Endothelial cell of umbilical vein (primary cell): ENCODE results near the gene MID1. TPM values are rescaled to one million over a fixed set of nuclear protein-coding genes. Genes with fewer than 3 reads are reported as not detected.

ENCODE experiments used
- BruUV-seq: library from RNA; stranded (reverse); fragments of 400-500 nt; replicated peaks from 2 replicates; lab custom pipeline; 2021; lab: Mats Ljungman, UMichigan
- CTCF ChIA-PET: fragments of 300-600, 350-600 bp; sonication (Branson Sonifier 250); formaldehyde crosslinking; loops from one replicate; lab custom pipeline; 2021; ENCODE audit warnings: antibody characterized with exemption, inconsistent platforms; lab: Charles Lee
- POLR2A ChIA-PET: fragments of 300-600, 350-600 bp; sonication (Branson Sonifier 250); formaldehyde crosslinking; loops from one replicate; lab custom pipeline; 2021; ENCODE audit warnings: antibody characterized with exemption, inconsistent platforms; lab: Charles Lee
- DNase-seq: peaks from one replicate; pipeline ENCODE4 v3.0.0-alpha.2; 2011; ENCODE audit warnings: low read depth, low spot score
- FAIRE-seq: peaks from 2 replicates; lab custom pipeline; 2011; peaks lifted over from hg19 to GRCh38; lab: Jason Lieb, UNC
- H2AFZ ChIP-seq: 2 replicates; pipeline ENCODE4 v1.6.0; 2012; ENCODE audit warnings: low read depth, low read length, control low read depth, inconsistent platforms
- H3K27ac ChIP-seq: 2 replicates; pipeline ENCODE4 v1.5.1; 2011; ENCODE audit warnings: low read depth, mild to moderate bottlenecking, control low read depth, low read length, moderate library complexity; ENCODE audit not compliant: insufficient read depth
- H3K27me3 ChIP-seq, 2 experiments: 2 replicates each; pipeline versions ENCODE4 v1.6.0 to v1.6.1; 2011; ENCODE audit warnings: low read length in 2 of 2, mixed read lengths in 1 of 2; ENCODE audit not compliant: control insufficient read depth in 2 of 2, insufficient read depth in 2 of 2
- H3K36me3 ChIP-seq, 2 experiments: 2 replicates in 1 of 2; 3 replicates in 1 of 2; pipeline ENCODE4 v1.5.1; 2011; ENCODE audit warnings: low read length in 2 of 2, mild to moderate bottlenecking in 1 of 2, moderate library complexity in 1 of 2; ENCODE audit not compliant: control insufficient read depth in 2 of 2, insufficient read depth in 2 of 2; ENCODE audit errors: extremely low read depth in 1 of 2
- H3K4me1 ChIP-seq: 3 replicates; pipeline ENCODE4 v1.5.1; 2011; ENCODE audit warnings: mild to moderate bottlenecking, low read length; ENCODE audit not compliant: control insufficient read depth, insufficient read depth; ENCODE audit errors: extremely low read depth
- H3K4me2 ChIP-seq: 2 replicates; pipeline ENCODE4 v1.6.1; 2011; ENCODE audit warnings: low read length, control low read depth, mixed read lengths; ENCODE audit not compliant: insufficient read depth
- H3K4me3 ChIP-seq, 3 experiments: fragments of 200-600 bp in 1 of 3; sonication (generic), shearing (Covaris generic) in 1 of 3; replicated peaks in 1 of 3; 2 replicates each; pipeline ENCODE4 v1.5.1; 2011 to 2016; ENCODE audit warnings: control low read depth in 3 of 3, low read length in 3 of 3, mild to moderate bottlenecking in 2 of 3, inconsistent platforms in 1 of 3, low read depth in 1 of 3, moderate library complexity in 1 of 3; ENCODE audit not compliant: insufficient read depth in 1 of 3
- H3K79me2 ChIP-seq: 2 replicates; pipeline ENCODE4 v1.6.0; 2012; ENCODE audit warnings: low read length, inconsistent platforms; ENCODE audit not compliant: control insufficient read depth, insufficient read depth
- H3K9ac ChIP-seq: replicated peaks from 2 replicates; pipeline ENCODE3; 2011; ENCODE audit warnings: low read length, control low read depth; ENCODE audit not compliant: insufficient read depth; ENCODE audit errors: extremely low read depth
- H3K9me1 ChIP-seq: replicated peaks from 3 replicates; pipeline ENCODE4 v1.6.0; 2011; ENCODE audit warnings: mild to moderate bottlenecking, low read length; ENCODE audit not compliant: control insufficient read depth, insufficient read depth; ENCODE audit errors: extremely low read depth
- H3K9me3 ChIP-seq: replicated peaks from 2 replicates; pipeline ENCODE4 v1.5.1; 2012; ENCODE audit warnings: low read length, inconsistent platforms; ENCODE audit not compliant: control insufficient read depth, insufficient read depth
- H4K20me1 ChIP-seq: replicated peaks from 2 replicates; pipeline ENCODE3; 2011; ENCODE audit warnings: mild to moderate bottlenecking, low read length; ENCODE audit not compliant: control insufficient read depth, insufficient read depth; ENCODE audit errors: extremely low read depth
- CTCF ChIP-seq, 2 donors: IDR thresholded peaks; 1 replicate in 1 of 2; 2 replicates in 1 of 2; pipeline ENCODE4 v1.5.1; 2011; ENCODE audit warnings: low read length in 2 of 2, mild to moderate bottlenecking in 2 of 2, moderate library complexity in 2 of 2, control low read depth in 1 of 2, inconsistent platforms in 1 of 2, low read depth in 1 of 2; ENCODE audit not compliant: insufficient read depth in 1 of 2; ENCODE audit errors: extremely low read depth in 1 of 2
- EZH2 ChIP-seq: IDR thresholded peaks from 2 replicates; pipeline ENCODE4 v1.6.1; 2012; ENCODE audit warnings: borderline replicate concordance, low read depth, mild to moderate bottlenecking, moderate library complexity, low read length, inconsistent platforms; ENCODE audit not compliant: severe bottlenecking
- FOS ChIP-seq: IDR thresholded peaks from 2 replicates; pipeline ENCODE4 v1.6.1; 2011; ENCODE audit warnings: mild to moderate bottlenecking, low read length, moderate library complexity, borderline replicate concordance; ENCODE audit not compliant: insufficient read depth
- GATA2 ChIP-seq: IDR thresholded peaks from 2 replicates; pipeline ENCODE4 v1.7.0; 2011; ENCODE audit warnings: low read depth, mild to moderate bottlenecking, moderate library complexity, mixed read lengths, low read length; ENCODE audit not compliant: insufficient read length, insufficient read depth
- JUN ChIP-seq: IDR thresholded peaks from 2 replicates; pipeline ENCODE4 v1.6.1; 2011; ENCODE audit warnings: borderline replicate concordance, low read depth; ENCODE audit not compliant: insufficient read length, insufficient read depth
- MYC ChIP-seq: IDR thresholded peaks from one replicate; pipeline ENCODE4 v1.6.1; 2011; ENCODE audit warnings: mild to moderate bottlenecking, low read depth, low read length
- POLR2A ChIP-seq: IDR thresholded peaks from 2 replicates; pipeline ENCODE4 v1.6.1; 2012; ENCODE audit warnings: low read depth, mild to moderate bottlenecking, control low read depth, low read length
- dilution Hi-C: fragments of 300-500 bp; cut with MboI; formaldehyde crosslinking; loops from one replicate; pipeline ENCODE4 v1.15.0; 2019; ENCODE audit warnings: low sequenced_read_pairs; ENCODE audit not compliant: extremely low pct_ligation_motif_present
- intact Hi-C: fragments of 100-400 bp; cut with micrococcal nuclease; formaldehyde crosslinking; loops from one replicate; pipeline ENCODE4 v1.10.0; 2022
- polyA plus RNA-seq, 4 experiments: library from polyadenylated mRNA; depleted of rRNA in 3 of 4; stranded (reverse) in 3 of 4; unstranded in 1 of 4; fragments of >200 nt; gene quantifications; 2 replicates each; pipeline versions ENCODE4 v1.2.1 to v1.2.3, GENCODE V29; 2011 to 2012; ENCODE audit warnings: missing spikeins in 1 of 4
- total RNA-seq: library from RNA; stranded (reverse); gene quantifications from 2 replicates; pipeline ENCODE4 v1.2.3, GENCODE V29; 2021

MID1 gene
- total and polyA plus RNA-seq, 2 donors (not counting 3 experiments of a cell fraction or from before 2014, with no cell fraction given): 21.3 to 29.8 TPM

GRCh38 chrX:10496345-10496965 is 123.9 kb downstream of the MID1 start:
- Histone ChIP-seq H3K9ac (peak overlapping the region; percentile 42), H3K27ac (peak overlapping the region; percentile 84)
- FAIRE-seq: peak; percentile 96

More at GRCh38 chrX:10496345-10496965, 123.9 kb downstream of the MID1 start:
- H3K4me2 ChIP-seq: peak overlapping the region; percentile 51
- H3K79me2 ChIP-seq: no peaks in the 10 kb centered on the region
- dilution Hi-C loops: no loop called here
- TF ChIP-seq MYC (no peak), FOS (no peak), POLR2A (no peak), CTCF (IDR thresholded peaks at IDR 0.05; ENCODE audit: extremely low read depth in 1 of 2, insufficient read depth in 1 of 2, low read depth in 1 of 2, low read length in 2 of 2) (no peak), JUN (peak; percentile 50), GATA2 (peak; percentile 71), EZH2 (no peak)
- H3K9me1 ChIP-seq: no peaks in the 10 kb centered on the region
- intact Hi-C loops: loop anchor here (1.0 to 5.0 kb wide), 2 partner anchors 13 to 81 kb away; no protein-coding TSS in a partner anchor
- peak; percentile 91 for DNase-seq
- peaks cover 15% of the 10 kb centered on the region for H3K4me1 ChIP-seq
- no peak overlapping the region for H3K4me3 ChIP-seq
- H4K20me1 ChIP-seq: no peaks in the 10 kb centered on the region
- no peaks in the 10 kb centered on the region for H3K9me3 ChIP-seq
- POLR2A ChIA-PET: no interaction called here
- CTCF ChIA-PET: interaction anchor here (0.8 to 1.5 kb wide), 2 partner anchors 10 to 102 kb away, joined by 3 to 9 read pairs; no protein-coding TSS in a partner anchor
- no peaks in the 10 kb centered on the region for H3K36me3 ChIP-seq
- TSS peak; percentile 78 for BruUV-seq
- no peak overlapping the region for H2AFZ ChIP-seq
- no peaks in the 10 kb centered on the region for H3K27me3 ChIP-seq
